Keratinocyte (primary cell): ENCODE data around the gene ZYG11A. TPM values are rescaled to one million over a fixed set of nuclear protein-coding genes. Genes with fewer than 3 reads are reported as not detected.

Experiments used
- DNase-seq: peaks from one replicate; pipeline ENCODE4 v3.0.0-alpha.2; 2011; ENCODE audit warnings: low read depth, missing footprints, low spot score
- FAIRE-seq: peaks from 2 replicates; lab custom pipeline; 2011; peaks lifted over from hg19 to GRCh38; lab: Jason Lieb, UNC
- H2AFZ ChIP-seq: 2 replicates; pipeline ENCODE4 v1.6.0; 2012; ENCODE audit warnings: low read length, control low read depth, inconsistent platforms; ENCODE audit not compliant: control insufficient read depth
- H3K27ac ChIP-seq: 2 replicates; pipeline ENCODE4 v1.5.1; 2011; ENCODE audit warnings: low read length; ENCODE audit not compliant: control insufficient read depth, insufficient read depth
- H3K27me3 ChIP-seq: 3 replicates; pipeline ENCODE4 v1.6.0; 2011; ENCODE audit warnings: low read length; ENCODE audit not compliant: control insufficient read depth, insufficient read depth; ENCODE audit errors: extremely low read depth
- H3K36me3 ChIP-seq, 2 experiments: 2 replicates in 1 of 2; 3 replicates in 1 of 2; pipeline ENCODE4 v1.5.1; 2011; ENCODE audit warnings: low read length in 2 of 2, mild to moderate bottlenecking in 1 of 2; ENCODE audit not compliant: control insufficient read depth in 2 of 2, insufficient read depth in 2 of 2; ENCODE audit errors: extremely low read depth in 1 of 2
- H3K4me1 ChIP-seq: 3 replicates; pipeline ENCODE4 v1.5.1; 2011; ENCODE audit warnings: low read length; ENCODE audit not compliant: control insufficient read depth, insufficient read depth; ENCODE audit errors: extremely low read depth
- H3K4me2 ChIP-seq: 3 replicates; pipeline ENCODE4 v1.6.0; 2011; ENCODE audit warnings: low read depth, low read length; ENCODE audit not compliant: control insufficient read depth, insufficient read depth; ENCODE audit errors: extremely low read depth
- H3K4me3 ChIP-seq, 3 experiments: fragments of 200-600 bp in 1 of 3; sonication (generic) in 1 of 3; 2 replicates in 2 of 3; 3 replicates in 1 of 3; pipeline ENCODE4 v1.5.1; 2011 to 2016; ENCODE audit warnings: low read length in 3 of 3, mild to moderate bottlenecking in 3 of 3, control low read depth in 2 of 3, inconsistent platforms in 1 of 3, low read depth in 1 of 3, mixed read lengths in 1 of 3, mixed run types in 1 of 3, moderate library complexity in 1 of 3; ENCODE audit not compliant: control insufficient read depth in 2 of 3, insufficient read depth in 2 of 3; ENCODE audit errors: extremely low read depth in 1 of 3
- H3K79me2 ChIP-seq: 2 replicates; pipeline ENCODE4 v1.6.0; 2012; ENCODE audit warnings: low read length; ENCODE audit not compliant: control insufficient read depth, insufficient read depth
- H3K9ac ChIP-seq: 3 replicates; pipeline ENCODE4 v1.6.0; 2011; ENCODE audit warnings: low read length; ENCODE audit not compliant: control insufficient read depth, insufficient read depth; ENCODE audit errors: extremely low read depth
- H3K9me1 ChIP-seq: 3 replicates; pipeline ENCODE4 v1.6.0; 2011; ENCODE audit warnings: low read length; ENCODE audit not compliant: control insufficient read depth, insufficient read depth; ENCODE audit errors: extremely low read depth
- H3K9me3 ChIP-seq: 2 replicates; pipeline ENCODE4 v1.5.1; 2012; ENCODE audit warnings: low read depth, low read length; ENCODE audit not compliant: control insufficient read depth
- H4K20me1 ChIP-seq: 3 replicates; pipeline ENCODE4 v1.6.0; 2011; ENCODE audit warnings: low read length; ENCODE audit not compliant: control insufficient read depth, insufficient read depth; ENCODE audit errors: extremely low read depth
- EZH2 ChIP-seq: IDR thresholded peaks from one replicate; pipeline ENCODE4 v1.6.1; 2012; ENCODE audit warnings: inconsistent platforms, mild to moderate bottlenecking, low read length, moderate library complexity
- dilution Hi-C: fragments of 300-500 bp; cut with MboI; formaldehyde crosslinking; loops from one replicate; pipeline ENCODE4 v1.7.0; 2020; ENCODE audit warnings: low sequenced_read_pairs; ENCODE audit not compliant: extremely low pct_ligation_motif_present
- polyA plus RNA-seq, 5 experiments: library from polyadenylated mRNA; depleted of rRNA in 3 of 5; stranded (reverse) in 3 of 5; stranded (forward) in 1 of 5; unstranded in 1 of 5; fragments of >200 nt; gene quantifications; 1 replicate in 1 of 5; 2 replicates in 3 of 5; 3 replicates in 1 of 5; pipeline versions ENCODE4 v1.2.1 to v1.2.3, GENCODE V29; 2011 to 2012; ENCODE audit warnings: missing spikeins in 2 of 5, low read depth in 1 of 5, low replicate concordance in 1 of 5
- TF ChIP-seq, protein P1 (sequence below), 3 experiments: IDR thresholded peaks in 1 of 3; conservative IDR thresholded peaks in 1 of 3; optimal IDR thresholded peaks in 1 of 3; 2 replicates in 2 of 3; 3 replicates in 1 of 3; pipeline versions ENCODE3 to v1.5.1; 2011; ENCODE audit warnings: low read length in 3 of 3, mild to moderate bottlenecking in 3 of 3, moderate library complexity in 2 of 3, control low read depth in 1 of 3, inconsistent platforms in 1 of 3; ENCODE audit not compliant: insufficient read depth in 2 of 3; ENCODE audit errors: extremely low read depth in 1 of 3

ZYG11A gene
- polyA plus RNA-seq, 1 donor (not counting 4 experiments of a cell fraction or from before 2014, with no cell fraction given): 0.64 TPM

DNA sequence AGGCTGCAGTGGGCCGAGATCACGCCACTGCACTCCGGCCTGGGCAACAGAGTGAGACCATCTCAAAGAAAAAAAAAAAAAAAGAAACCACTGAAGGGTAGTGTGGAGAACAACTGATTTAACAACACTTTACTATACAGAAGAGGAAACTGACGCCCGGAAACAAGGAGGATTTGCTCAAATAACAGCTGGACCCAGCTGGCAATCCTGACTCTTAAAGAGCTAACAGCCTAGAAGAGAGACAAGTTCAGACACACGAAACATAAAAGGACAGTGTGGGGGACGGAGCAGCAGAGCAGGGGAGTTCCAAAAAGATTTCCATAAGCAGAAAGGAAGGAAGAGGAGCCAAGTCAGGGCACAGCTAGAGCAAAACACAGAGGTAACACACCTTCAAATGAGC is 74.6 kb downstream of the ZYG11A start:
- Histone ChIP-seq H3K9ac (no peak overlapping the region), H4K20me1 (no peaks in the 10 kb centered on the region), H3K27me3 (no peaks in the 10 kb centered on the region), H2AFZ (no peak overlapping the region), H3K9me3 (no peaks in the 10 kb centered on the region), H3K36me3 (peaks cover 0 to 2% of the 10 kb centered on the region in 2 experiments), H3K79me2 (no peaks in the 10 kb centered on the region), H3K4me1 (peaks cover 3% of the 10 kb centered on the region), H3K9me1 (no peaks in the 10 kb centered on the region), H3K4me3 (no peak overlapping the region), H3K27ac (no peak overlapping the region), H3K4me2 (no peak overlapping the region)
- dilution Hi-C loops: no loop called here
- TF ChIP-seq, protein P1, sequence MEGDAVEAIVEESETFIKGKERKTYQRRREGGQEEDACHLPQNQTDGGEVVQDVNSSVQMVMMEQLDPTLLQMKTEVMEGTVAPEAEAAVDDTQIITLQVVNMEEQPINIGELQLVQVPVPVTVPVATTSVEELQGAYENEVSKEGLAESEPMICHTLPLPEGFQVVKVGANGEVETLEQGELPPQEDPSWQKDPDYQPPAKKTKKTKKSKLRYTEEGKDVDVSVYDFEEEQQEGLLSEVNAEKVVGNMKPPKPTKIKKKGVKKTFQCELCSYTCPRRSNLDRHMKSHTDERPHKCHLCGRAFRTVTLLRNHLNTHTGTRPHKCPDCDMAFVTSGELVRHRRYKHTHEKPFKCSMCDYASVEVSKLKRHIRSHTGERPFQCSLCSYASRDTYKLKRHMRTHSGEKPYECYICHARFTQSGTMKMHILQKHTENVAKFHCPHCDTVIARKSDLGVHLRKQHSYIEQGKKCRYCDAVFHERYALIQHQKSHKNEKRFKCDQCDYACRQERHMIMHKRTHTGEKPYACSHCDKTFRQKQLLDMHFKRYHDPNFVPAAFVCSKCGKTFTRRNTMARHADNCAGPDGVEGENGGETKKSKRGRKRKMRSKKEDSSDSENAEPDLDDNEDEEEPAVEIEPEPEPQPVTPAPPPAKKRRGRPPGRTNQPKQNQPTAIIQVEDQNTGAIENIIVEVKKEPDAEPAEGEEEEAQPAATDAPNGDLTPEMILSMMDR (optimal IDR thresholded peaks at IDR 0.05 in 1 of 3, IDR thresholded peaks at IDR 0.05 in 1 of 3, conservative IDR thresholded peaks at IDR 0.05 in 1 of 3; ENCODE audit: extremely low read depth in 1 of 3, insufficient read depth in 2 of 3, low read length in 3 of 3): no peak
- no peak for TF ChIP-seq EZH2
- DNase-seq (no peak), FAIRE-seq (no peak)

DNA sequence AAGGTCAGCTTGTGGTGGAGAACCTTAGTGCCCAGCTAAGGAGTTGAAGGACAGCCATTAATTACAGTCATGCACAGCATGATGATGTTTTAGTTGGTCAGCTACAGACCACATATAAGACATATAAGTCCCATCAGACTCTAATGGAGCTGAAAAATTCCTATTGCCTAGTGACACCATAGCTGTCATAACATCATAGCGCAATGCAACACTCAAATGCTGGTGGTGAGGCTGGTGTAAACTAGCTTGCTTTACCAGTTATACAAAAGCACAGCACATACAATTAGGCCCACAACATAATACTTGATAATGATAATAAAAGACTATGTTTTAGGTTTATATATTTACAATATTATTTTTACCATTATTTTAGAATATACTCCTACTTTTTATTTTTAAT is 75.0 kb downstream of the ZYG11A start:
- H3K36me3 ChIP-seq: peaks cover 0 to 2% of the 10 kb centered on the region in 2 experiments
- no peak overlapping the region for H3K9ac ChIP-seq
- DNase-seq (no peak), FAIRE-seq (no peak)
- H3K4me3 ChIP-seq: no peak overlapping the region
- H2AFZ ChIP-seq: no peak overlapping the region
- no peaks in the 10 kb centered on the region for H3K79me2 ChIP-seq
- dilution Hi-C loops: no loop called here
- H3K4me1 ChIP-seq: peaks cover 3% of the 10 kb centered on the region
- no peaks in the 10 kb centered on the region for H3K9me1 ChIP-seq
- no peaks in the 10 kb centered on the region for H4K20me1 ChIP-seq
- TF ChIP-seq EZH2: no peak
- TF ChIP-seq, protein P1 (optimal IDR thresholded peaks at IDR 0.05 in 1 of 3, IDR thresholded peaks at IDR 0.05 in 1 of 3, conservative IDR thresholded peaks at IDR 0.05 in 1 of 3; ENCODE audit: extremely low read depth in 1 of 3, insufficient read depth in 2 of 3, low read length in 3 of 3): no peak
- no peak overlapping the region for H3K27ac ChIP-seq
- no peaks in the 10 kb centered on the region for H3K27me3 ChIP-seq
- no peak overlapping the region for H3K4me2 ChIP-seq
- H3K9me3 ChIP-seq: no peaks in the 10 kb centered on the region
